Endothelial cell of umbilical vein (primary cell): Measurements from ENCODE around the gene RPA1. TPM values are rescaled to one million over a fixed set of nuclear protein-coding genes. Genes with fewer than 3 reads are reported as not detected.

Experiments
- BruUV-seq: library from RNA; stranded (reverse); fragments of 400-500 nt; replicated peaks from 2 replicates; lab custom pipeline; 2021; lab: Mats Ljungman, UMichigan
- CTCF ChIA-PET: fragments of 300-600, 350-600 bp; sonication (Branson Sonifier 250); formaldehyde crosslinking; loops from one replicate; lab custom pipeline; 2021; ENCODE audit warnings: antibody characterized with exemption, inconsistent platforms; lab: Charles Lee
- POLR2A ChIA-PET: fragments of 300-600, 350-600 bp; sonication (Branson Sonifier 250); formaldehyde crosslinking; loops from one replicate; lab custom pipeline; 2021; ENCODE audit warnings: antibody characterized with exemption, inconsistent platforms; lab: Charles Lee
- DNase-seq: peaks from one replicate; pipeline ENCODE4 v3.0.0-alpha.2; 2011; ENCODE audit warnings: low read depth, low spot score
- FAIRE-seq: peaks from 2 replicates; lab custom pipeline; 2011; peaks lifted over from hg19 to GRCh38; lab: Jason Lieb, UNC
- H2AFZ ChIP-seq: 2 replicates; pipeline ENCODE4 v1.6.0; 2012; ENCODE audit warnings: low read depth, low read length, control low read depth, inconsistent platforms
- H3K27ac ChIP-seq: 2 replicates; pipeline ENCODE4 v1.5.1; 2011; ENCODE audit warnings: low read depth, mild to moderate bottlenecking, control low read depth, low read length, moderate library complexity; ENCODE audit not compliant: insufficient read depth
- H3K27me3 ChIP-seq, 2 experiments: 2 replicates each; pipeline versions ENCODE4 v1.6.0 to v1.6.1; 2011; ENCODE audit warnings: low read length in 2 of 2, mixed read lengths in 1 of 2; ENCODE audit not compliant: control insufficient read depth in 2 of 2, insufficient read depth in 2 of 2
- H3K36me3 ChIP-seq, 2 experiments: 2 replicates in 1 of 2; 3 replicates in 1 of 2; pipeline ENCODE4 v1.5.1; 2011; ENCODE audit warnings: low read length in 2 of 2, mild to moderate bottlenecking in 1 of 2, moderate library complexity in 1 of 2; ENCODE audit not compliant: control insufficient read depth in 2 of 2, insufficient read depth in 2 of 2; ENCODE audit errors: extremely low read depth in 1 of 2
- H3K4me1 ChIP-seq: 3 replicates; pipeline ENCODE4 v1.5.1; 2011; ENCODE audit warnings: mild to moderate bottlenecking, low read length; ENCODE audit not compliant: control insufficient read depth, insufficient read depth; ENCODE audit errors: extremely low read depth
- H3K4me2 ChIP-seq: 2 replicates; pipeline ENCODE4 v1.6.1; 2011; ENCODE audit warnings: low read length, control low read depth, mixed read lengths; ENCODE audit not compliant: insufficient read depth
- H3K4me3 ChIP-seq, 3 experiments: fragments of 200-600 bp in 1 of 3; sonication (generic), shearing (Covaris generic) in 1 of 3; replicated peaks in 1 of 3; 2 replicates each; pipeline ENCODE4 v1.5.1; 2011 to 2016; ENCODE audit warnings: control low read depth in 3 of 3, low read length in 3 of 3, mild to moderate bottlenecking in 2 of 3, inconsistent platforms in 1 of 3, low read depth in 1 of 3, moderate library complexity in 1 of 3; ENCODE audit not compliant: insufficient read depth in 1 of 3
- H3K79me2 ChIP-seq: 2 replicates; pipeline ENCODE4 v1.6.0; 2012; ENCODE audit warnings: low read length, inconsistent platforms; ENCODE audit not compliant: control insufficient read depth, insufficient read depth
- H3K9ac ChIP-seq: replicated peaks from 2 replicates; pipeline ENCODE3; 2011; ENCODE audit warnings: low read length, control low read depth; ENCODE audit not compliant: insufficient read depth; ENCODE audit errors: extremely low read depth
- H3K9me1 ChIP-seq: replicated peaks from 3 replicates; pipeline ENCODE4 v1.6.0; 2011; ENCODE audit warnings: mild to moderate bottlenecking, low read length; ENCODE audit not compliant: control insufficient read depth, insufficient read depth; ENCODE audit errors: extremely low read depth
- H3K9me3 ChIP-seq: replicated peaks from 2 replicates; pipeline ENCODE4 v1.5.1; 2012; ENCODE audit warnings: low read length, inconsistent platforms; ENCODE audit not compliant: control insufficient read depth, insufficient read depth
- H4K20me1 ChIP-seq: replicated peaks from 2 replicates; pipeline ENCODE3; 2011; ENCODE audit warnings: mild to moderate bottlenecking, low read length; ENCODE audit not compliant: control insufficient read depth, insufficient read depth; ENCODE audit errors: extremely low read depth
- CTCF ChIP-seq, 2 donors: IDR thresholded peaks; 1 replicate in 1 of 2; 2 replicates in 1 of 2; pipeline ENCODE4 v1.5.1; 2011; ENCODE audit warnings: low read length in 2 of 2, mild to moderate bottlenecking in 2 of 2, moderate library complexity in 2 of 2, control low read depth in 1 of 2, inconsistent platforms in 1 of 2, low read depth in 1 of 2; ENCODE audit not compliant: insufficient read depth in 1 of 2; ENCODE audit errors: extremely low read depth in 1 of 2
- EZH2 ChIP-seq: IDR thresholded peaks from 2 replicates; pipeline ENCODE4 v1.6.1; 2012; ENCODE audit warnings: borderline replicate concordance, low read depth, mild to moderate bottlenecking, moderate library complexity, low read length, inconsistent platforms; ENCODE audit not compliant: severe bottlenecking
- FOS ChIP-seq: IDR thresholded peaks from 2 replicates; pipeline ENCODE4 v1.6.1; 2011; ENCODE audit warnings: mild to moderate bottlenecking, low read length, moderate library complexity, borderline replicate concordance; ENCODE audit not compliant: insufficient read depth
- GATA2 ChIP-seq: IDR thresholded peaks from 2 replicates; pipeline ENCODE4 v1.7.0; 2011; ENCODE audit warnings: low read depth, mild to moderate bottlenecking, moderate library complexity, mixed read lengths, low read length; ENCODE audit not compliant: insufficient read length, insufficient read depth
- JUN ChIP-seq: IDR thresholded peaks from 2 replicates; pipeline ENCODE4 v1.6.1; 2011; ENCODE audit warnings: borderline replicate concordance, low read depth; ENCODE audit not compliant: insufficient read length, insufficient read depth
- MYC ChIP-seq: IDR thresholded peaks from one replicate; pipeline ENCODE4 v1.6.1; 2011; ENCODE audit warnings: mild to moderate bottlenecking, low read depth, low read length
- POLR2A ChIP-seq: IDR thresholded peaks from 2 replicates; pipeline ENCODE4 v1.6.1; 2012; ENCODE audit warnings: low read depth, mild to moderate bottlenecking, control low read depth, low read length
- POLR2AphosphoS5 ChIP-seq: IDR thresholded peaks from 2 replicates; pipeline ENCODE4 v1.6.1; 2012; ENCODE audit warnings: low read depth, mild to moderate bottlenecking, control low read depth, low read length, moderate library complexity; ENCODE audit not compliant: insufficient read depth
- dilution Hi-C: fragments of 300-500 bp; cut with MboI; formaldehyde crosslinking; loops from one replicate; pipeline ENCODE4 v1.15.0; 2019; ENCODE audit warnings: low sequenced_read_pairs; ENCODE audit not compliant: extremely low pct_ligation_motif_present
- intact Hi-C: fragments of 100-400 bp; cut with micrococcal nuclease; formaldehyde crosslinking; loops from one replicate; pipeline ENCODE4 v1.10.0; 2022
- polyA plus RNA-seq, 4 experiments: library from polyadenylated mRNA; depleted of rRNA in 3 of 4; stranded (reverse) in 3 of 4; unstranded in 1 of 4; fragments of >200 nt; gene quantifications; 2 replicates each; pipeline versions ENCODE4 v1.2.1 to v1.2.3, GENCODE V29; 2011 to 2012; ENCODE audit warnings: missing spikeins in 1 of 4
- total RNA-seq: library from RNA; stranded (reverse); gene quantifications from 2 replicates; pipeline ENCODE4 v1.2.3, GENCODE V29; 2021
- TF ChIP-seq, protein P1 (sequence below): IDR thresholded peaks from 2 replicates; pipeline ENCODE4 v1.6.1; 2011; ENCODE audit not compliant: insufficient read depth, insufficient read length

Gene RPA1
- total and polyA plus RNA-seq, 2 donors (not counting 3 experiments of a cell fraction or from before 2014, with no cell fraction given) = 50.5 to 123 TPM

DNA sequence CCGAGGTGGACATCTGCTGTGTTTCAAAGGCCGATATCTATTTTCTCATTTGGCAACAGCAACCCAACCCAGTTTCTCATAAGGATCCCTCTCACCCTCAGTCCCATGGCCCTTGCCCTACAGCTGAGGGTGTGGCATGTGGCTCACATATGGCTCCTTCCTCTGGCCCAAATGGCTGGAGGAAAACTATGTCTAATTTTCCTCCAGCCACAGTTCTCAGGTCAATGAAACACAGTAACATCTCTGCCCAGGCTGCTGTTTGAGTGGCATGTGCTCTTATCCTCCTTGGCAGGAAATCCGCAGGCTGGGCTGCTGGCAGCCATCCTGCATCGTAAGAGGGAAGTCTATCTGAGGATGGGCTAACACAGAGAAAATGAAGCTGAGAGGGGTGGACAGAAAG lies 43.9 kb upstream of the RPA1 start:
- no peak for DNase-seq
- intact Hi-C loops = no loop called here
- Histone ChIP-seq H3K4me2 (no peak overlapping the region), H3K27ac (no peak overlapping the region), H3K4me1 (peaks cover 13% of the 10 kb centered on the region), H4K20me1 (no peaks in the 10 kb centered on the region), H3K27me3 (no peaks in the 10 kb centered on the region), H3K9me1 (no peaks in the 10 kb centered on the region), H3K36me3 (peaks cover 2% of the 10 kb centered on the region in 2 experiments), H3K9ac (no peak overlapping the region), H3K4me3 (no peak overlapping the region), H3K79me2 (no peaks in the 10 kb centered on the region), H2AFZ (no peak overlapping the region), H3K9me3 (no peaks in the 10 kb centered on the region)
- CTCF ChIA-PET = interaction anchor here (0.6 to 8.8 kb wide), 4 partner anchors 26 to 117 kb away, joined by 3 to 262 read pairs (median 7); partner anchors contain the start of gene WDR81
- no TSS peak for BruUV-seq
- no peak for FAIRE-seq
- POLR2A ChIA-PET = no interaction called here
- no peak for TF ChIP-seq POLR2AphosphoS5
- TF ChIP-seq EZH2 = no peak
- TF ChIP-seq FOS = no peak
- TF ChIP-seq CTCF (IDR thresholded peaks at IDR 0.05; ENCODE audit: extremely low read depth in 1 of 2, insufficient read depth in 1 of 2, low read depth in 1 of 2, low read length in 2 of 2) = no peak
- TF ChIP-seq GATA2 = no peak
- TF ChIP-seq, protein P1, sequence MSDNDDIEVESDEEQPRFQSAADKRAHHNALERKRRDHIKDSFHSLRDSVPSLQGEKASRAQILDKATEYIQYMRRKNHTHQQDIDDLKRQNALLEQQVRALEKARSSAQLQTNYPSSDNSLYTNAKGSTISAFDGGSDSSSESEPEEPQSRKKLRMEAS = no peak
- no peak for TF ChIP-seq POLR2A
- TF ChIP-seq MYC = no peak
- no peak for TF ChIP-seq JUN
- dilution Hi-C loops = no loop called here
